Stimulated activated CD4-positive, alpha-beta T cell treated with anti-CD3 and anti-CD28 coated beads, Interleukin-1b, Interleukin-23, amount 100 ng/mL, for 24 hours (primary cell): ENCODE results near the gene PLXNA2.

Source experiments
- DNase-seq, 4 experiments: peaks; one replicate each; pipeline ENCODE4 v3.0.0-alpha.2; 2020; ENCODE audit warnings: low read depth in 4 of 4, low spot score in 1 of 4

PLXNA2 gene

DNA sequence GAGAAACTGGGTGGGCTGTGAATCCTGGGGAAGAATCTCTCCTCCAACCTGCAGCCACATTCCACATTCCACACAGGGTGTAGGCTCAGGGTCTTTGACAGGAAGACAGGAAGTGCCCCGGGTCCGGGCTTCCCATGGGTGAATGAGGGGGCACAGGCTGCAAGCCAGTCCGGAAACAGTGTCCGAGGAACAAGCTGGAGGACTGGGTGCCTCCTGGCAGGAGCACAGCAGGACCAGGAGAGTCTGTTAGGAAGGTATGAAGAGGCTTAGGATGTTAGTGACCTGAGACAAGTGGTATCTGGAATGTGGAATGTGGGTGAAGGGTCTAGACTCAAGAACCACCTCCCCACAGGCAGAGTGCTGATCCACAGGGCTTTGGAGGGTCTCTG, 212.3 kb downstream of the PLXNA2 start:
- no peak for DNase-seq

DNA sequence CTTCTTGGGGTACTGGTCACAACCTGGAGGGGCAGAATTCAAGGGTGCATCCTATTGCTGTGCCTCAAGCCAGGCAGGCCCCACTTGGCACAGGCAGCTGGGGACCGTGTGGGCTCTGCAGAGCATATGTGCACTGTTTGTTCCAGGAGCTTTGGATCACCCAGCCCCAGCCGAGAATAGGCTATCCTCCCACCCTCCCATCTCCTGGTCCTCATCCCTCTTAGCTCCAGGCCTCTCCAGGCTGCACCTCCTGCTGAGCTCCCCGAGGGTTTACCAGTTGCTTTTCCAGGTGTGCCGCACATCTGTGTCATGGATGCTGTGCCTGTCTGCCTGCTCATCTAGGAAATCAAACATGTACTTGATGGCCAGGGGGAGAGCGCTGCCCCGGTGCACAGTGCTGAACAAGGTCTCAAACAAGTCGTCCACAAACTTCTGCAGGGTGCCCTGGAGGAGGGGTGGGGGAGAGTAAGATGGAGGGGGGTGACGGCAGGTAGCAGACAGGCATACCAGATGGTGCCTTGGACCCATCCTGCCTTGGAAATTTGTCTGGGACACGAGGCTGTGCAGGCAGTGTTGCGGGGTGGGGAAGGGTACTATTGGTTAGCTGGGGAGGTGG, 212.8 kb downstream of the PLXNA2 start:
- DNase-seq, result no peak

DNA sequence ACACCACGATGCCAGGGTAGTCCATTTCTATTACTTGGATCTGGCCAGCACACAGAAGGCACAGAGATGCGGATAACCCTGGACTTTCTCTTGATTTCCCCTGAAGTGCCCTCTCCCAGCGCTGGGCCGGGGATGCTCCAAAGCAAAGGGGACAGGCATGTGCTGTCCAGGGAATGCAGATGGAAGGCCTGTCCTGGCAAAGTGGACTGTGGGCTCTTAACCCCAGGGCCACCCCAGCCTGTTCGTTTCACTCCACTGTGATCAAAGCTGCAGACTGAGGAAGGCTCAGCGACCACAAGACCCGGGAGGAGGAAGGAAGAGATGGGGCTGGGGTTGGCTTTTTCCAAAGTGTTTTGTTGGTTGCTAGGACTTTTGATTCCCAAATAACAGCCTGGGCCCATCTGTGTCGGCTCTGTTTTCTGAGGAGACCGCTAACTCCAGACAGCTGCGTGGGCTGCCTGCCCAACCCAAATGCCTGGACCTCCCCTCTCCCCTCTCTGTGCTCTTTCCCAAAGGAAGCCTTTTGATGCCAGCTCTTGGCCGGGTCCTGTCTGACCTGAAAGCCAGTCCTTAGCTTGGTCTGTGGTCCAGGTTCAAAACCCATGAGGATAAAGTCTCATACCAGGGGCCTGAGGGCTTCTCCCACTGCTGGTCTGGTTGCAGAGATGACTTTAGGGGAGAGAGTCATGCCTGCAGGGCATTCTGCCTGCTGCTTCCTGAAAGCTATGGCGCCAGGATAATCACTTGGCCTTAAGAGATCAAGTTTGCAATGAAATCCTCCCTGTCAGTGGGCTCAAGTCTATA, 213.7 kb downstream of the PLXNA2 start:
- no peak for DNase-seq

DNA sequence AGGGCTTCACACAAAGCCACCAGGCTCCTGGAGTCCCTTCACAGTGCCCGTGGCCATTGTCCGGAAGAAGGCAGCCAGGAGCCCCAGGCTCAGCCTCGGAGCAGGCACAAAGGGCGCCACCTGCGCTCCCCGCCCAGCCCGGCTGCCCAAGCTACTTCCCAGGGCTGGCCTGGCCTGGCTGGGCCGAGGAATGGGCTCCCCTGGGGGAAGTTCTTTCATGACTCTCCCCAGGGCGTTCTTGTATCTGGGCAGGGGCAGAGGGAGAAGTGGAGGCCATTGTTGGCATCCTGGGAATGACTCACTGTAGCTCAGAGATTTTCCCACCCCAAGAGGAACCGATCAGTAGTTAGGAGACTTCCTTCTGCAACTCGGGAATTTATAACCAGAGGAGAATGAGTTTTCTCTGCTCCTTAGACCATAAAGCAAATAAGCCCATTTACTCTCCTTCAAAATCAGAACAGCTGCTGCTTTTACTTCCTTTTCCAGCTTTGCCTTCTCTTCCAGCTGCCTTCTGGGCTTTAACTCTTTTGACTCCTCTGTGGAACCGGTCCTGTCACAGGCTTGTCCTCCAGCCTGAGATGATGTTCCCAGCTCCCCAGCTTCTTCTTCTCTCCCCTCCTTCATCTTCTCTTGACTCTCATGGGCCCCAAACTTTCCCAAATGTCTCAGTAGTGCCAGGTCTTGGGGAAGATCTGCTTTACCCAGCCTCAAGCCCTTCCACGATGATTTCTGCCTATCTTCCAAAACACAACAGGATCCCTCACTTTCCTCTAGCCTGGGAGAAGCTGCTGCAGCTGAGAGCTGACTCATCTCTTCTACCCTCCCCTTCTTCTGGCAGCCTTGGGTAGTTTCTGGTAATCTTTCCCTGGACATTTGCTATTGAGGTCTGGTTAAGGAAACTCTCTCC, 214.6 kb downstream of the PLXNA2 start:
- DNase-seq, result no peak

DNA sequence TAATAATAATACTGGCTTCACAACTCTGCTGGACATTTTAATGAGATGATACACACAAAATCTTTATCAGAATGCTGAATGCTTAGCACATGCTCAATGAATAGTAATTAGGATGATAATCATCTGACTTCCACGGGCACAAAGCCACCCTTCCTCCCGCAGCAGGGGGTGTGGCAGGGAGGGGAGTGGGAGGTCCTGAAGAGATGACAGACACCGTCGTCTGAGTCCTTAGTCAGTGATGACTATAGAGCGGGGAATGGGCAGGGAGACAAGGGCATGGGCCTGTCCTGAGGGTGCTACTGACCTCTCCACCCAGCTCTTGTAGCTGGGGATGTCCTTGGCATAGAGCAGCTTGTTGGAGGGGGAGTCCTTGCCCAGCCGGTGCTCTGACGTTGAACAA, 215.7 kb downstream of the PLXNA2 start:
- DNase-seq, result no peak

DNA sequence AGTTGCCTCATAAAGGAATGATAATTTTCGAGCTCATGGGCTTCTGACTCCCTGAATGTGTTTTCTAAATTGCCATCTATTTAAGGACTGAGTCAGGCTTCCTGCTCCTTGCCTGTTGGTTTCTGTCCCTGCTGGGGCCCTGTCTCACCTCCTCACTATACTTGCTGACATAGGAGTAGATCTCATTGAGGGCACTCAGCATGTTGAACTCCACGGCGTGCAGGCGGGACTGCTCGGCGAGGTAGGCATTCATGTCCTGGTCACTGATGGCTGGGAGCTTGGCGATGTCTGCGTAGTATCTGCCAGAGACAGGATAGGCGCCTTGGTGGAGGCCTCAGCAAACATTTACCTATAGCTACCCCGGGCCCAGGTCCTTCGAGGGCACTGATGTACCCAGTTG, 216.3 kb downstream of the PLXNA2 start:
- no peak for DNase-seq

DNA sequence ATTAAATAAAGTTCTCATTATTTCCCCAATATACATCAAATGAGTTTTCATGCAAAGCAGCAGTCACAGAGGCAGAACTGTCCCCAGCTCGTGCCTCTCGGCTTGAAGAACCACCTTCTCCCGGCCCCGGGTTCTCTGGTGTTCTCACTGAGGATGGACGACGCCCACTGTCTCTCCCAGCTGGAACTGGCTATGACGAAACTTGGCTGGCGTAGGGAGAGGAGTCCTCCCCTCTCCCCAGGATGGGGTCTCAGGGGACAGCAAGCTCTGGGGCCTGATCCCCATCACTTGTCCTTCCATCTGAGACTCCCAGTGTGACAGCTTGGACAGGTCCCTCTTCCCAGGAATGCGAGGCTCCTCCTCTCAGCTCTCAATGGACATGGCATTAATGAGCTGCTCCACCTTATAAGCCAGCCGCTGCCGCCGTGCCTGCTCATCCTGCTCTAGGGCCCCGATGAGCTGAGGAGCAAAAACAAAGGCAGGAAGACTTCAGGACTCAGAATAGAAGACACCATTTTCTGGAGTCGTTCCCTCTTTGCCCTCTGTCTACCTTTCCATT, 217.2 kb downstream of the PLXNA2 start:
- no peak for DNase-seq

DNA sequence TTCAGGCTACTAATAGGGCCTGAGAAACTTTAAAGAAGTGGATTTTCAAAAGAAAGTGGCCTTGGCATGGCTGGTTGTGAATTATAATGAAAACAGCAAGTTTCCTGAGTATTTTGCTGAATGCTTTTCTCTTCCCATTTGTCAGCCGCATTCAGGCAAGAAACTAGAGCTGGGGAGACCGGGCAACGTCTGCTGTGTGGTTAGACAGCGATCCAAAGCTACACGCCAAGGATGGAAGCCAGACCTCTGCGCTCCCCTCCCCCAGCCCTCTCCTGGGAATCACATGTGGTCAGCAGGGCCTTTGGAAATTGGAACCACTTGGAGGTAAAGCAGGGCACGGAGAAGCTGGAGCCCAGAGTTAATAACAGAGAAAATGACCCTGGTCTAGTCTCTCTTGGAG, 219.2 kb downstream of the PLXNA2 start:
- DNase-seq, result no peak

DNA sequence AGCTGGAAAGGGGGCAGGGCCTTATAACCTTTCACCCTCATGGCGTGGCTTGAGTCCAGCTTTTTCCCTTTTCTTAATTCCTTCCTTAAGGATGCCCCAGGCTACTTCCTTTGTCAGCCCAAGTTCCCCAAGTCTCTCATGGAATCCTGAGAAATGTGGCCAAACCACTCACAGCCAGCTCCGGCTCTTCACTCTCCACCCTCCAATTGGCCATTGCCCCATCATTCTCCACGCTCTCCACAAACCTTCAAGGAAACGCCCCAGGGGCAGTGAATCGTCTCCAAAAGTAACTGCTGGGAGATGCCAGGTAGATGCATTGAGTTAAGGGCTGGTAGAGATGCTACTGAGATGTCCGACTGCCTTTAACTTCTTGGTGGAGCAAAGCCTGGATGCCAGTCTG, 219.8 kb downstream of the PLXNA2 start:
- no peak for DNase-seq

DNA sequence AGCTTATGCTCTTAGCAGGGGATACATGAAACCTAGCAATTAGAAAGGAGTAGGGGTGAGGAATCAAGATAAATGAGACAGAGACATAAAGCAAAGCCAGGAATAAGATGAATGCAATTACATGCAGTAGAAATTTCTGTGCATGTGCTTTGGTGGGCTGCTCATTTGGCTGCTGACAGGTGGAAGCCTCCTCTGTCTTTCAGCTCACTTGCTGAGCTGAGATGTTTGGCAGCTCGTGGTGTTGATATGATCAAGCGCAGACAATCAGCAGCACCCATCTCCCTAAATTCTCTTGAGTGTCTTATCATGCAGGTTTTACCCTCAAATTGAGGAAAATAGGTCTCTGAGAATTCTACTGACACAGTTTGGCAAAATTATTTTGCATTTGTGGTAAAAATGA, 224.9 kb downstream of the PLXNA2 start:
- DNase-seq, result no peak

DNA sequence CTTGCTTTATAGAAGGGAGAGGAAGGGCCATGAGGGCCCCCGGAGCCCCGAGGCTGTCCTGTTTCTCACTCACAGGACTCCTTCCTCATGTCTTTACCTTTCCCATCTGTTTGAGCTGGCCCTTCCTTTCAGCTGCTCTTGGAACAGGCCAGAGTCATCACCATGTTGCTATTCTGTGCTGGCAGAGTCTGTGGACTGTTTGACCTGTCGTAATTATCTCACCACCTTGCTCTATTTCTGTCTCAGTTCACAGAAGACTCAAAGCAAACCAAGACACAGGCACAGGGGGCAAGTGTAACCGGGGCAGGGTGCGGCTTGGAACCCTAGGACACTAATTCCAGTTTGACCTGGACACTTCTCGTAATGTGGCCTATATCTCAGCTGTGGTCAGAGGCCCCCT, 228.9 kb downstream of the PLXNA2 start:
- no peak for DNase-seq

DNA sequence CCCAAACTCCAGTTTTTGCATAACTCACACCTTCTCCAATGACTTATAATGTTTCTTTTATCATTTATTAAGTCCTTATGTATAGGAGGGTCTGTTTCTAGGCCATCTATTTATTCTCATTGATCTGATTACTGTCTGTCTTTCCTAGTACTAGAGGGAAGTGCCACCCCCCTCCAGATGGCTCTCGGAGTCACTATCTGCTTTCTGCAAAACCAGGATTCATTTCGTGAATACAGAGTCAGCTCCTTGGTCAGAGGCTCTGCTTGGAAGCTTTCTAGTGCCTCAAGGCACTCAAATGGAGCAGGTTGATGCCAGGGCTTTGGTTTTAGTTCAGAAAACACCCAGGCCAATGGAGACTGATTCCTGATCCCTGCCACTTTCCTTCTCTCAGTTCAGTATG, 231.0 kb downstream of the PLXNA2 start:
- no peak for DNase-seq

DNA sequence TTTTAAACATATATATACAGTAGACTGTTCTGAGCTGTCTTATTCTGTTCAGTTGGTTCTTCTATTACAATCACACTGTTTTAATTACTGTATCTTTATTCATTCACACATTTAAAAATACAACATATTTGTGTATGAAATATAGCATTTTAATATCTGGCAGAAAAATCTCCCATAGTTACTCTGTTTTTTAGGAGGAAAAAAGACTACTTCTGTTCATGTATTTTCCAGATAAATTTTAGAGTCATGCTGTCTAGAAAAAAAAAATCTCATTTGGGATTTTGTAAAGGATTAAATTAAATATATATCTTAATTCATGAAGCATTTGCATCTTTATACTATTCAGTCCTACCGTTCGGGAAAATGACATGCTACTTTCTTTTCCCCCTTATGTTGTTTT, 231.5 kb downstream of the PLXNA2 start:
- no peak for DNase-seq

DNA sequence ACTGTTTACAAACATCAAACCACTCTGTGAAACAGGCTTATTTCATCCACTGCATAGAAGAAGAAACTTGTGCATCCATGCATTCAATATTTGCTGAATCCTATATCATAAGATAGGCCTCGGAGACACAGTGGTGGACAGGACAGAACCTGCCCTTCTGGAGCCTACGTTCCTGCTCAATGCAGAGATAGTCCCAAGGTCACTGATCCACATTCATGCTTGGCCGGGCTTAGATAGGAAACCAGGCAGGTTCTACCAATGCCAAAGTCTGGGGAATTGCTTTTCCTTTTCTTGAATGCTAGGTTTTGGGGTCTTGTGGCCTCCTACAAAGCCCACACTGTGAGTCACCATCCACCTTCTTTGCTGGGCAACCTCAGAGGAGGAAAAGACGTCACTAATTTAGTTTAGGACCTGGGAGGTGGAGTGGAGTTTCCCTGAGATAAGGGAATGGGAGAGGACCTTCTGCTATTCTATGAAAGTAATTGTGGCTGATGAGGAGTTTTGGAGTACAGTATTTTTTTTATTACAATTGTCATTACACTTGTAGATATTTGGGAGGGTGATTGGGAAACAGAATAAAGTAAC, 233.6 kb downstream of the PLXNA2 start:
- no peak for DNase-seq

DNA sequence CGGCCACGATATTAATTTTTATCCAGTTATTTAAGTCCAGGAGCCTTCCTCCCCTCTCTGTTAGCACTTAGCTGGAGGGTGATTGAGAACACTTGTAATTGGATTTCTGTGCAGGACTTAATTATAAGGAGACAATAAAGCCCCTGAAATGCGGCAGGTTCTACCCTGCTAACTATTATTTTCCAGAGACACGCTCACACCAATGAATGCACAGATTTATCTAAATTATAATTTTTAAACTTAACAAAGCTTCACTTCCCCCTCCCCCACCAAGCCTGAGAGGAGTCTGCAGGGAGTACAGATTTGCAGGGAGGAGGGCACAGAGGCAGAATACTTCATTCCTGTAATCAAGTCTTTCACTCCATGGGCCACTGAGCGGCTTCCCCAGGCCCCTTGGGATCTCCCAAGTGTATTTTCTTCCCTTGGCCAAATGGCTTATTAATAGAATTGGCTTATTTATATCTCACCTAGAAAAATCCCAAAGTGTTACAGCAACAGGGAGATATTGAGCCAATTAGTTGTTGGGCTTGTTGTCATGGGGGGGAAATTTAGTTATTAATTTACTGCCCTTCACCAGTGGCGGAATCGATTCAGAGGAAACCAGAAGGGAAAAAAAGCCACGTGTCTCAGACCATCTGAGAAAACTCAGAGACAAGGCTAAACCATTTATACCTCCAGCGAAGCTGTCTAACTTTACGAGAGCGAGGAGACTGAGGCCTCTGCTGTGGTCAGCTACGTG, 234.3 kb downstream of the PLXNA2 start:
- no peak for DNase-seq

DNA sequence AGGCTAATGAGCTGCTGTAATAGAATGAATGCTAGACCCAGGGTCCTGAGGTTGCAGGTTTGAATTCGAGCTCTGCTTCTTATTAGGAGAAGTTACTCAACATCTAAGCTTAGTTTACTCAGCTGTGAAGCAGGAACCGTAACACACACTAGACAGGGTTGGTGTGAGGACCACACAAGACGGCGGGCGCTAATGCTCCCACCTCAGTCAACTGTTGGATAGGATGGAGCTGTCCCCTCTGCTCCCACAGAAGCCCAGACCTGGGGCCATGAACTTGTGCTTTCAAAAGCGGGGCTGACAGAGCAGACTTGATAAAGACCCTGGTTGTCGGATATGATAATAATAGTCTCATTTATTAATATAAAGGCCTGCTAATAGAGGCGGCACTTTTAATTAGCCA, 234.9 kb downstream of the PLXNA2 start:
- DNase-seq, result no peak

DNA sequence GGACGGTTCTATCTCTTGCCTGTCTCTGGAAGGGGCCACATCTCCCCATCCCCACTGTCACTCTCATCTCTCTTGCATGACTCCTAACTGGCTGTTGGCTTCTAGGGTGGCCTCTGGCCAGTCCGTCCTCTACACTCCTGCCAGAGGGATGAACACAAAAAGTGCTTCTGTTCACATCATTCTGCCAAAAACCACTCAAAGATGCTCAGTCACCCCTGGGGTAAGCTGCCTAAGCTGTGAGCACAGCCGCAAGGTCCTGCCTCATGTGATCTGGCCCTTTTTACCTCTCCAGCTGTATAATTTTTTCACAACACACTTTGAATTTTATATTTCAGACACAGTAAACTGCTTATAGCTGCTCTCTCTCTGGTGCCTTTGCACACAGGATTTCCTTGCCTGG, 235.7 kb downstream of the PLXNA2 start:
- no peak for DNase-seq

DNA sequence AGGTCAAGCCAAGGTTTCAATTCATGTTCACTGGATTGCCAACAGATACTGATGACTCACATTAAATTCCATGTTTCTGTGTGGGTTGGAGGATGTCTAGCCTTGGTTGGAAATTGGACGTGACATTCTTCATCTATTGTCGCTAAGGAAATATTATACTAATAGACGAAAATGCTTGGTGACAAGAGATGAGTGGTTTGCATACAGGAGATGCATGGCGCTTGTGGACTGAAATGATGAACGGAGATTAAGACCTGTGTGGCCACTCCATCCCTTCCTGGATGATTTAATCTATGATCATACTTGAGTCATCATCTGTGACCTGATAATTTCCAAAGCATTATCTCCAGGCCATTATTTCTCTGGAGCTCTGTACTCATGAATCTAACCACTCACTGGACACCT, 236.2 kb downstream of the PLXNA2 start:
- no peak for DNase-seq

DNA sequence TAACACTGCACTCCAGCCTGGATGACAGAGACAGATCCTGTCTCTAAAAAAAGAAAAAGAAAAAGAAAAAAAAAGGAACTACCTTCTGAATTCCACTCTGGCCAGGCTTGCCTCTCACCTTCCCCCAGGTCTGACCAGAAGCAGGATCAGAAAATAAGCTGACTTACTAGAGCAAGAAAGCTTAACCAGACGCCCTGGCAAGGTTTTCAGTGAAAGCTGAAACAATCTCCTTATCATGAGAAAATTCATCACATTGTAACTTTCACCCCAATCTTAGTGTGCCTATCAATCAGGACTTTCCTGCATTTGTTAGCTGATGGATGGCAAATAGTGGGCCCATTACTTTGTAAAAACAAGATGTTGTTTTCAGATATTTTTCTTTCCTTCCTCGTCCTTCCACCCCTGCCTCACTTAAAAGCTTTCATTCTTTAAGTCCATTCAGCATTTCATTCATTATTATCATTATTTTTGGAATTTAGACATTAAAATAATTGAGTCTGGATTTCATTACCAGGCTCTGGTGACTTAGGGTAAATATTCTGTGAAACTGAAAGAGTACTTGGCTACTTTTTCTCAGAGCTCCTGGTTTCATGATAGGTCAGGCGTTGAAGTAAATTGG, 236.8 kb downstream of the PLXNA2 start:
- no peak for DNase-seq

DNA sequence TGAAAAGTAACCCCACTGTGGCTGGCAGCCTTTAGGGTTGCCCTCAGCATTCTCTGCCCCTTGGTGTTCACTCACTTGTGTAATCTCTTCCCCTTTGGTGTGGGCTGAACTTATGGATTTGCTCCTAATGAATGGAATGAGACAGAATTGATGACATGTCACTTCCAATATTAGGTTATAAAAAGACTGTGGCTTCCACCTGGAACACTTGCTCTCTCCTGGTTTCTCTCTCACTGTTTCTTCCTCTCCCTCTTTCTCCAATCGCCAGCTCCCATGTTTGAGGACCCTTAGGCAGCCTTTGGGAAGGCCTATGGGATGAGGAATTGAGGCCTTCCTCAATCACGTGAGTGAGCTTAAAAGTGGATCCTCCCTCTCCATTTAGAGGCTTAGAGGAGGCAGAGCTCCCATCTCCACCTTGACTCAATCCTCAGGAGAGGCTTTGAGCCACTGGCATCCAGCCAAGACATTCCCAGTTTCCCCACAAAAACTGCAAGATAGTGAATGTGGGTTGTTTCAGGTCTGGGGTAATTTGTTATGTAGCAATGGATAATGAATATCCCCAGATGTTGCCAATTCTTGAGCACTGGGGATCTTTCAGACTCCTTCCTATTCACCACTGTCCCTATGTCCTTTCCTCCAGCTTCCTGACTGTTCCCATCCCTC, 237.8 kb downstream of the PLXNA2 start:
- no peak for DNase-seq
